Mucosa of rectum (tissue), 2 donors: ENCODE data around the gene ADCY9.
A peak's percentile ranks its signal among the peaks of the same experiment; 100 is the strongest.

Source experiments
- H3K27ac ChIP-seq, 2 donors: one replicate each; pipeline ENCODE4 v1.7.0; 2013; ENCODE audit warnings: inconsistent platforms in 2 of 2, low read depth in 2 of 2, low read length in 2 of 2
- H3K27me3 ChIP-seq, 2 donors: one replicate each; pipeline ENCODE4 v1.7.0; 2013; ENCODE audit warnings: low read length in 2 of 2; ENCODE audit not compliant: control insufficient read depth in 2 of 2, insufficient read depth in 2 of 2
- H3K36me3 ChIP-seq, 2 donors: one replicate each; pipeline ENCODE4 v1.7.0; 2013; ENCODE audit warnings: low read length in 2 of 2; ENCODE audit not compliant: control insufficient read depth in 2 of 2, insufficient read depth in 2 of 2
- H3K4me1 ChIP-seq, 2 donors: one replicate each; pipeline ENCODE4 v1.7.0; 2013; ENCODE audit warnings: low read length in 2 of 2, mild to moderate bottlenecking in 1 of 2; ENCODE audit not compliant: control insufficient read depth in 2 of 2, insufficient read depth in 2 of 2
- H3K4me3 ChIP-seq, 2 donors: one replicate each; pipeline ENCODE4 v1.7.0; 2013; ENCODE audit warnings: low read length in 2 of 2
- H3K9ac ChIP-seq, 2 donors: one replicate each; pipeline ENCODE4 v1.7.0; 2013; ENCODE audit warnings: low read length in 2 of 2, low read depth in 1 of 2, mild to moderate bottlenecking in 1 of 2
- H3K9me3 ChIP-seq, 2 donors: one replicate each; pipeline ENCODE4 v1.7.0; 2013; ENCODE audit warnings: low read length in 2 of 2; ENCODE audit not compliant: control insufficient read depth in 2 of 2
- donor health status: healthy.
- donor health status: Normal muscosa, but diverticular disease.

ADCY9 gene

DNA sequence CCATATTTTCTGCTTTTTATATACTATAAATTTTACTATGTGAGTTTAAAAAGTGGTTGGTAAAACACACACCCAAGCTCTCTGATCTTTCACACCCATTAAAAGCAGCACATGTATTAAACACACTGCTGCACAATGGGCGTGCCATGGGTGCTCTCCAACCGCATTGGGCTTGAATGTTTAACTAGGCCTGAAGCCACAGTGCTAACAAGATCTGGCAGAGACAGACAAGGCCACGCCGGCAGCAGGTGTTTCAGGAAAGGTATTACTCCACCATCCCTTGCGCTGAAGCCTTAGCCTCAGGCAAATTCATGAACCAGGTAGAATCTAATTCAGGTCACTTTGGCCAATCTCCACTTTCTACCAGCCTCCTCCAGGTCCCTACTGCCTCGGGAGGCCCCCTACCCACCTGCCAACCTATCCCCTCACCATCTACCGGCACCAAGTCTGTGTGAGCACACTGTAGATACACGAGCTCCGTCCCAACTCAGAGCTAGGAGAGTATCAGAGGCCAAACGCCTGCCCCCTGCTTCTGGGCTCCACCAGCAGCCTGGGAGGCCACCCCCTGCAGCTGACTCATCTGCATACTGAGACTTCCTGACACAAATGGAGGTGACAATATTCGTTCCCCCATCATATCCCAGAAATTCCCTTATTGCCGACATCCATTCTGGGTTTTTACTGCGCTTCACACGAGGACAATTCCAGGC lies 95.0 kb downstream of the ADCY9 start:
- Histone ChIP-seq H3K4me1 (peaks cover 8 to 23% of the 10 kb centered on the region in 2 donors), H3K4me3 (no peak overlapping the region), H3K9me3 (no peaks in the 10 kb centered on the region), H3K27ac (peak overlapping the region; percentile 79 to 80), H3K27me3 (no peaks in the 10 kb centered on the region), H3K36me3 (no peaks in the 10 kb centered on the region), H3K9ac (peak overlapping the region in 1 of 2 donors; percentile 30)

DNA sequence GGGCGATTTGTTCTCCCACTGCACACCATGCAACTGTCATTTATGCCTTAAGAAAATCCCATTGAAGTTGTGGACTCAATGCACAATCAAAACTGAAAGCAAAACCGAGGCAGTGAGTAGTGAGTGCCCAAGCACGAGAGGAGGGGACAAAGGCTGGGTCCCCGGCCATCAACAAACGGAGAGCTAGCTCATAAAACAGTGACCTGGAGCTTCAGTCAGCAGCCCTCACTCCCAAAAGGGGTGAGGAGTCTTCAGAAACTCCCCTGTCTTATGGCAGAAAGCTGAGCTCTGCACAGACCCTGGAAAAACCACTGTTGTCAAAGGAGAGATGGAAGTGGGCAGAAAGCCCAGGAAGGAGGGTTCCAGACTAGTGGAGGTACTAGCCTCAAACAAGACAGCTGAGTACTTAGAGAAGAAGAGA lies 96.9 kb downstream of the ADCY9 start:
- peak overlapping the region; percentile 63 to 74 for H3K4me3 ChIP-seq

DNA sequence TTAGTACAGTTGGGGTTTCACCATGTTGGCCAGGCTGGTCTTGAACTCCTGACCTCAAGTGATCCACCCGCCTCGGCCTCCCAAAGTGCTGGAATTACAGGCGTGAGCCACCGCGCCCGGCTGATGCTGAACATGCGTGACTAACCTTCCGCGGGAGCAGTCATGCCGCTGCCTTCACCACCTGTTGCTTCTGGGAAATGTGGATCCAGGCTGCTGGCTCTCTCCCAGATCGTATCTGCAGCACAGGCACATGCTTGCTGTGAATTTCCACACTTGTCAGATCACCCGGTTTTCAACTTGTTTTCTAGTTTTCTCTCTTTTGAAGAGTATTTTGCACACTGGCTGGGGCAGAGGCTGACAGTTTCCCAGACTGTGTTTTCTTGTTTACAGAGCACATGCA lies 97.9 kb downstream of the ADCY9 start:
- Histone ChIP-seq H3K27ac (no peak overlapping the region), H3K9ac (no peak overlapping the region), H3K27me3 (no peaks in the 10 kb centered on the region), H3K4me3 (no peak overlapping the region), H3K4me1 (peaks cover 8 to 31% of the 10 kb centered on the region in 2 donors), H3K36me3 (no peaks in the 10 kb centered on the region), H3K9me3 (no peaks in the 10 kb centered on the region)

More for the DNA sequence above, 96.9 kb downstream of the ADCY9 start:
- Histone ChIP-seq H3K36me3 (no peaks in the 10 kb centered on the region), H3K27me3 (no peaks in the 10 kb centered on the region), H3K9me3 (no peaks in the 10 kb centered on the region), H3K27ac (peak overlapping the region; percentile 61 to 64), H3K4me1 (peaks cover 8 to 28% of the 10 kb centered on the region in 2 donors), H3K9ac (peak overlapping the region; percentile 21 to 44)

DNA sequence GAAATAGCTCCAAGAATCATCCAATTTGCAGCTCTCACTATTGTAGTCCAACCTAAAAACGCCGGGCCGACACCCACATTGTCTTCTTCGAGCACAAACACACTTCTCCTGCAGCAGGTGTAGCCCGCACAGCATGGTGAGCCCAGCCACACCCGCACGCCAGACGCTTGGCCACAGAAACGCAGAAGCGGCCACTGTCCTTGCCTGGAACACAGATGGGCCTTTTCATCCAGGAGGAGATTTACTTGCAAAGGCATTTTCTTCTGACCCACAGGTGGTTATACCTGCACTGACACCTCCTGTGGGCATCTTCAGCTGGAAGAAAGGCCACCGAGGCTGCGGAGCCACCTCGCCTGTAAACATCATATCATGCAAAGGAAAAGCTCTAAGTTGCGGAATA lies 98.4 kb downstream of the ADCY9 start:
- no peak overlapping the region for H3K9ac ChIP-seq
- no peak overlapping the region for H3K27ac ChIP-seq
- peaks cover 8 to 32% of the 10 kb centered on the region in 2 donors for H3K4me1 ChIP-seq
- H3K4me3 ChIP-seq = no peak overlapping the region
- H3K27me3 ChIP-seq = no peaks in the 10 kb centered on the region
- no peaks in the 10 kb centered on the region for H3K9me3 ChIP-seq
- H3K36me3 ChIP-seq = no peaks in the 10 kb centered on the region

DNA sequence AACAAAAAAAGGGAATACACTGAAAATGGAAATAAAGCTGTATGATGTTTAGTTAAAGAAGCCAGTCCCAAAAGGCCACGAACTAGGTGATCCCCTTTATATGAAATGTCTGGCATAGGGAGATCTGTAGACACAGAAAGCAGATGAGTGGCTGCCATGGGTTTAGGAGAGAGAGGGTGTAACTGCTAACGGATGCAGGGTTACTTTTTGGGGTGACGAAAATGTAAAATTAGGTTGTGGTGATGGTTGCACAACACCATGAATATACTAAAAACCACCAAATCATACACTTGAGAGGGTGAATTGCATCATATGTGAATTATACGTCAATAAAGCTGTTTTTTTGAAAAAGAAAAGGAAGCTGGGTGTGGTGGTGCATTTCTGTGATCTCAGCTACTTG lies 99.6 kb downstream of the ADCY9 start:
- Histone ChIP-seq H3K4me1 (peaks cover 7 to 27% of the 10 kb centered on the region in 2 donors), H3K4me3 (no peak overlapping the region), H3K9ac (no peak overlapping the region), H3K27ac (no peak overlapping the region), H3K9me3 (no peaks in the 10 kb centered on the region), H3K36me3 (no peaks in the 10 kb centered on the region), H3K27me3 (no peaks in the 10 kb centered on the region)

DNA sequence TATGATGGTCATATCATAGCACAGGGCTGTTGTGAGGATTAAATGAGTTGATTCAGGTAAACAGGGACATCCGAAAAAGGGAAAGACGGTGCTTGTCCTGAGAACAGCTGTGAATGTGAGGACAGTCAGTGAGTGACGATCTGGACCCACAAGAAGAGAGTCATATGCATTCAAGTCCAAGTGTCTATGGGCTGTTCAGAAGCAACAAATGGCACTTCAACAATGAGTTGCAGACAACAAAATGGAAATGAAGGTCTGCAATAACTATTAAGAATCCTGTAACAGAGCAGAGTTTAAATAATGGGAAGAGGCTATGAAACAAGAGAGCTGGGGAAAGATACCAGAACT lies 100.3 kb downstream of the ADCY9 start:
- Histone ChIP-seq H3K9ac (no peak overlapping the region), H3K27me3 (no peaks in the 10 kb centered on the region), H3K4me1 (peaks cover 0 to 20% of the 10 kb centered on the region in 2 donors), H3K36me3 (no peaks in the 10 kb centered on the region), H3K4me3 (no peak overlapping the region), H3K27ac (no peak overlapping the region), H3K9me3 (no peaks in the 10 kb centered on the region)

DNA sequence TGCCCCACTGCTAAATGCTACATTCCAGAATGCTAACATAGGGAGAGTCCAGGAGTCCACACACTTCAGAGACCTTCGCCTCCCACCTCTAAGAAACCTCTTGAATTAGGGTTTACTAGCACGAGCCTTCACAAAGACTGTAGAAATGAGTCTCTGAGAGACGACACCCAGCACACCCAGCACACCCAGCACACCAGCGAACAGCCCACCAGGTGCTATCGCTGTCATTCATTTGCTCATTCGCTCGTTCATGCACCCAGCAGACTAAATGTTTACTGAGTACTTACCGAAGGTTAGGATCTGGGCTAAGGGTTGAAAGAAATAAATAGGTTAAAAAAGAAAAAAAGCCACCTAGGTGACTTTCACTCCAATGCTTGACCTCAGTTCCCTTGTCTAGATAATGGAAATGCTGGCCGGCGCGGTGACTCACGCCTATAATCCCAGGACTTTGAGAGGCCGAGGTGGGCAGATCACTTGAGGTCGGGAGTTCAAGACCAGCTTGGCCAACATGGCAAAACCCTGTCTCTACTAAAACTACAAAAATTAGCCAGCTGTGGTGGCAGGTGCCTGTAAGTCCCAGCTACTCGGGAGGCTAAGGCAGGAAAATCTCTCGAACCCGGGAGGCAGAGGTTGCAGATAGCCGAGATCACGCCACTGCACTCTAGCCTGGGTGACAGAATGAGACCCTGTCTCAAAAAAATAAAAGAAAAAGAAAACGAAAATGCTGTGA lies 100.8 kb downstream of the ADCY9 start:
- Histone ChIP-seq H3K4me3 (no peak overlapping the region), H3K27ac (peak overlapping the region in 1 of 2 donors; percentile 26), H3K9ac (no peak overlapping the region), H3K27me3 (no peaks in the 10 kb centered on the region), H3K36me3 (no peaks in the 10 kb centered on the region), H3K9me3 (no peaks in the 10 kb centered on the region), H3K4me1 (peaks cover 0 to 20% of the 10 kb centered on the region in 2 donors)

DNA sequence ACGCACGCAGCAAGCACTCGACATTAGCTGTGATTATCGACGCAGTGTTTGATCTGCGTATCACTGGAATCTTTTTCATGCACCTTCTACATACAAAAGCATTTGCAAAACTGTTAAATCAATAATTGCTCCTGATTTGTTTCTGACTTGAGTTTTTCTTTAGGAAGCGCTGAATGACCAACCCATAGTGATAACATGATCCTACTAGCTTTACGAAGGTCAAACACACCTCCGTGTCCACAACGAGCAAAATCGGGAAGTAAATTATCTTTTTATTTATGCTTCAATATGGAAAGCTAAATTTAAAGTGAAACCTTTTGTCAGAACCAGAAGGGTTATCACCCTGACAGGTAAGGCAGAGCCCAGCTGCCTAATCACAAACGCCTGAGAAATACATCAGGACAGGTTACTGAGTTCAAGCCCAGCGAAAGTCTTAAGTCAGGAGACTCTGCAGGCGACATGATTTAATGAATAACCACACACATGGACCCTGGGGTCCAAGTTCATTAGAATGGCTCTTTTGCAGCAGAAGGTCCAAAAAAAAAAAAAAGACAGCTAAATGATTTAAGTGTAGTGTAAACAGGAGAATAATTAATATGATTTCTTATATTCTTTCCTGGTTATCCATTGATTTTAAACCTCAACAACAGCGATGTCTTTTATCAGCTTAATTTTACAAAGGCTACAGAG lies 104.2 kb downstream of the ADCY9 start:
- H3K36me3 ChIP-seq = no peaks in the 10 kb centered on the region
- H3K4me1 ChIP-seq = peaks cover 0 to 11% of the 10 kb centered on the region in 2 donors
- H3K27ac ChIP-seq = no peak overlapping the region
- H3K4me3 ChIP-seq = no peak overlapping the region
- H3K27me3 ChIP-seq = no peaks in the 10 kb centered on the region
- H3K9me3 ChIP-seq = no peaks in the 10 kb centered on the region
- no peak overlapping the region for H3K9ac ChIP-seq

DNA sequence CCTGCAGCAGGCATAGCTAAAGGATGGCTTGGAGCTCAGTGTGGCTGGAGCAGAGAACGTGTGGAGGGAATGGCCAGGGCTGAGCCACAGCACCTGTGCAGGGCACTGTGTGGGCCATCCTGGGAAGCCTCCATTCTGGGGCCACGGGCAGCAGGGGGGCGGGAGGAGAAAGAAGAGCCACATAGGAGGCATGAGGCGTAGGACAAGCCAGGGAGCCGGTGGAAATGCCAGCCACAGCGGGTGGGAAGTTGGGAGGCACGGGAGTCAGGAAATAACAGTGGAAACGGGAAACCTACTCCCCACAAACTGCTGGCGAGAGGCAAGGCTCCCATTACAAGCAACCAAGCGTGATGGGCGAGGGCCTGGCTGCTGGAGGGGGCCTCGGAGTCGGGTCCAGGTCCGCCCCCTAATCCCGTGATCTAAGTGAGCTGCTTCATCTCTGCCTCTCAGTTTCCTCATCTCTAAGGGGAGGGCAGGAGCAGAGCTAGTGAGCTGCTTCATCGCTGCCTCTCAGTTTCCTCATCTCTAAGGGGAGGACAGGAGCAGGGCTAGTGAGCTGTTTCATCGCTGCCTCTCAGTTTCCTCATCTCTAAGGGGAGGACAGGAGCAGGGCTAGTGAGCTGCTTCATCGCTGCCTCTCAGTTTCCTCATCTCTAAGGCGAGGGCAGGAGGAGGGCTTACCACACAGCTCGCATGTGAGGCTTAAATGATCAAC lies 104.9 kb downstream of the ADCY9 start:
- Histone ChIP-seq H3K4me1 (peaks cover 0 to 11% of the 10 kb centered on the region in 2 donors), H3K27ac (no peak overlapping the region), H3K4me3 (no peak overlapping the region), H3K9ac (no peak overlapping the region), H3K27me3 (no peaks in the 10 kb centered on the region), H3K36me3 (no peaks in the 10 kb centered on the region), H3K9me3 (no peaks in the 10 kb centered on the region)
